A549 (cell line): ENCODE data around the gene TCERG1.

Source experiments
- BHLHE40 ChIP-seq: IDR thresholded peaks from 2 replicates; pipeline ENCODE4 v1.6.1; 2012; ENCODE audit warnings: low read depth, low read length, inconsistent platforms
- EP300 ChIP-seq, 2 experiments: fragments of >200 bp; sonication (Bioruptor Twin); formaldehyde crosslinking; IDR thresholded peaks; 2 replicates in 1 of 2; 3 replicates in 1 of 2; pipeline ENCODE4 v1.6.1; 2016 to 2017
- ESRRA ChIP-seq: fragments of 150-350 bp; IDR thresholded peaks from 2 replicates; pipeline ENCODE4 v1.6.1; 2014; ENCODE audit warnings: mild to moderate bottlenecking, low read length, borderline replicate concordance
- TF ChIP-seq, protein P1 (sequence below): IDR thresholded peaks from 2 replicates; pipeline ENCODE4 v1.6.1; 2012
- TF ChIP-seq, protein P2 (sequence below): fragments of >200 bp; sonication (Bioruptor Twin); formaldehyde crosslinking; IDR thresholded peaks from 3 replicates; pipeline ENCODE4 v1.5.1; 2016
- TF ChIP-seq, protein P3 (sequence below): fragments of 200-600 bp; sonication (generic); IDR thresholded peaks from 2 replicates; pipeline ENCODE4 v1.6.1; 2016; ENCODE audit warnings: antibody characterized with exemption, mild to moderate bottlenecking, moderate library complexity

DNA sequence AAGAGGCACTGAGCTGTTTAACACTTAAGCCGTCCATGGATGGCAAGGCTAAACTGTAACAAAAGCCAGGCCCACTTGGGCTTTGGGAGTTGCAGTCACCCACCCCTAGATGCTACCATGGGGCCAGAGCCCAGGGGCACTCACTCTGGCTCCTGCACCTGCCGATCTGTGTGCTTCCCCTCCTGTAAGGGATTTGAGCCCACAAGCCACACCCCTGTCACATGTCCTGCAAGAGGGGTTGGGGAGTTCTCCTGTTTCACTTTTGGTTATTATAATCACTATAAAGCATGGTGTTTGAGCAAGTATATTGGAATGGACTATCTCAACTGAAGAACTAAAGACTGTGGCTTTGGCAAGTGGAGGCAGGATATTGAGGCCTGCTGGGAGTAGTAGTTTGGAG lies 82.9 kb downstream of the TCERG1 start:
- TF ChIP-seq ESRRA = no peak
- TF ChIP-seq, protein P1, sequence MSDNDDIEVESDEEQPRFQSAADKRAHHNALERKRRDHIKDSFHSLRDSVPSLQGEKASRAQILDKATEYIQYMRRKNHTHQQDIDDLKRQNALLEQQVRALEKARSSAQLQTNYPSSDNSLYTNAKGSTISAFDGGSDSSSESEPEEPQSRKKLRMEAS = no peak
- TF ChIP-seq, protein P2, sequence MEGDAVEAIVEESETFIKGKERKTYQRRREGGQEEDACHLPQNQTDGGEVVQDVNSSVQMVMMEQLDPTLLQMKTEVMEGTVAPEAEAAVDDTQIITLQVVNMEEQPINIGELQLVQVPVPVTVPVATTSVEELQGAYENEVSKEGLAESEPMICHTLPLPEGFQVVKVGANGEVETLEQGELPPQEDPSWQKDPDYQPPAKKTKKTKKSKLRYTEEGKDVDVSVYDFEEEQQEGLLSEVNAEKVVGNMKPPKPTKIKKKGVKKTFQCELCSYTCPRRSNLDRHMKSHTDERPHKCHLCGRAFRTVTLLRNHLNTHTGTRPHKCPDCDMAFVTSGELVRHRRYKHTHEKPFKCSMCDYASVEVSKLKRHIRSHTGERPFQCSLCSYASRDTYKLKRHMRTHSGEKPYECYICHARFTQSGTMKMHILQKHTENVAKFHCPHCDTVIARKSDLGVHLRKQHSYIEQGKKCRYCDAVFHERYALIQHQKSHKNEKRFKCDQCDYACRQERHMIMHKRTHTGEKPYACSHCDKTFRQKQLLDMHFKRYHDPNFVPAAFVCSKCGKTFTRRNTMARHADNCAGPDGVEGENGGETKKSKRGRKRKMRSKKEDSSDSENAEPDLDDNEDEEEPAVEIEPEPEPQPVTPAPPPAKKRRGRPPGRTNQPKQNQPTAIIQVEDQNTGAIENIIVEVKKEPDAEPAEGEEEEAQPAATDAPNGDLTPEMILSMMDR = no peak
- TF ChIP-seq EP300 (IDR thresholded peaks at IDR 0.05) = no peak
- no peak for TF ChIP-seq BHLHE40
- TF ChIP-seq, protein P3, sequence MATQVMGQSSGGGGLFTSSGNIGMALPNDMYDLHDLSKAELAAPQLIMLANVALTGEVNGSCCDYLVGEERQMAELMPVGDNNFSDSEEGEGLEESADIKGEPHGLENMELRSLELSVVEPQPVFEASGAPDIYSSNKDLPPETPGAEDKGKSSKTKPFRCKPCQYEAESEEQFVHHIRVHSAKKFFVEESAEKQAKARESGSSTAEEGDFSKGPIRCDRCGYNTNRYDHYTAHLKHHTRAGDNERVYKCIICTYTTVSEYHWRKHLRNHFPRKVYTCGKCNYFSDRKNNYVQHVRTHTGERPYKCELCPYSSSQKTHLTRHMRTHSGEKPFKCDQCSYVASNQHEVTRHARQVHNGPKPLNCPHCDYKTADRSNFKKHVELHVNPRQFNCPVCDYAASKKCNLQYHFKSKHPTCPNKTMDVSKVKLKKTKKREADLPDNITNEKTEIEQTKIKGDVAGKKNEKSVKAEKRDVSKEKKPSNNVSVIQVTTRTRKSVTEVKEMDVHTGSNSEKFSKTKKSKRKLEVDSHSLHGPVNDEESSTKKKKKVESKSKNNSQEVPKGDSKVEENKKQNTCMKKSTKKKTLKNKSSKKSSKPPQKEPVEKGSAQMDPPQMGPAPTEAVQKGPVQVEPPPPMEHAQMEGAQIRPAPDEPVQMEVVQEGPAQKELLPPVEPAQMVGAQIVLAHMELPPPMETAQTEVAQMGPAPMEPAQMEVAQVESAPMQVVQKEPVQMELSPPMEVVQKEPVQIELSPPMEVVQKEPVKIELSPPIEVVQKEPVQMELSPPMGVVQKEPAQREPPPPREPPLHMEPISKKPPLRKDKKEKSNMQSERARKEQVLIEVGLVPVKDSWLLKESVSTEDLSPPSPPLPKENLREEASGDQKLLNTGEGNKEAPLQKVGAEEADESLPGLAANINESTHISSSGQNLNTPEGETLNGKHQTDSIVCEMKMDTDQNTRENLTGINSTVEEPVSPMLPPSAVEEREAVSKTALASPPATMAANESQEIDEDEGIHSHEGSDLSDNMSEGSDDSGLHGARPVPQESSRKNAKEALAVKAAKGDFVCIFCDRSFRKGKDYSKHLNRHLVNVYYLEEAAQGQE = no peak
